ENCODE measurements around the gene DEDD. TPM values are rescaled to one million over a fixed set of nuclear protein-coding genes. Genes with fewer than 3 reads are reported as not detected.

Gene DEDD
- total RNA-seq, 1 donor from 2014 or later = 37.5 TPM

DNA sequence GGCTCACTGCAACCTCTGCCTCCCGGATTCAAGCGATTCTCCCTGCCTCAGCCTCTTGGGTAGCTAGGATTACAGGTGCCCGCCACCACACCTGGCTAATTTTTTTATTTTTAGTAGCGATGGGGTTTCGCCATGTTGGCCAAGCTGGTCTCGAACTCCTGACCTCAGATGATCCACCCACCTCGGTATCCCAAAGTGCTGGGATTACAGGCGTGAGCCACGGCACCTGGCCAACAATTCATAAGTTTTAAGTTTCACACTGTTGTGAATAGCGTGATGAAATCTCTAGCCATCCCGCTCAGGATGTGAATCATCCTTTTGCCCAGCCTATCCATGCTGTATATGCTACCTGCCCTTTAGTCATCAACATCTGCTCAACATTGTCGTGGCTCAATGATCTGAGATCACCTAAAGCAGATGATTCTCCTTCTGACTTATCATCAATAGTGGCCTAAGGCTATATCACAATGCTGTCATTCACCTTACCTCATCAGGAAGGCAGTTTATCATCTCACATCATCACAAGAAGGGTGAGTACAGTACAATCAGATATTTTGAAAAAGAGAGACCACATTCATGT is 17.2 kb downstream of the DEDD start:
- Histone ChIP-seq H3K36me3 (peaks cover 6% of the 10 kb centered on the region), H3K4me3 (no peak overlapping the region), H3K9me3 (no peaks in the 10 kb centered on the region), H3K27me3 (no peaks in the 10 kb centered on the region), H3K27ac (no peak overlapping the region), H3K4me1 (peaks cover 54% of the 10 kb centered on the region)
- intact Hi-C loops (cut with DNase I) = no loop called here
- TF ChIP-seq, protein P1, sequence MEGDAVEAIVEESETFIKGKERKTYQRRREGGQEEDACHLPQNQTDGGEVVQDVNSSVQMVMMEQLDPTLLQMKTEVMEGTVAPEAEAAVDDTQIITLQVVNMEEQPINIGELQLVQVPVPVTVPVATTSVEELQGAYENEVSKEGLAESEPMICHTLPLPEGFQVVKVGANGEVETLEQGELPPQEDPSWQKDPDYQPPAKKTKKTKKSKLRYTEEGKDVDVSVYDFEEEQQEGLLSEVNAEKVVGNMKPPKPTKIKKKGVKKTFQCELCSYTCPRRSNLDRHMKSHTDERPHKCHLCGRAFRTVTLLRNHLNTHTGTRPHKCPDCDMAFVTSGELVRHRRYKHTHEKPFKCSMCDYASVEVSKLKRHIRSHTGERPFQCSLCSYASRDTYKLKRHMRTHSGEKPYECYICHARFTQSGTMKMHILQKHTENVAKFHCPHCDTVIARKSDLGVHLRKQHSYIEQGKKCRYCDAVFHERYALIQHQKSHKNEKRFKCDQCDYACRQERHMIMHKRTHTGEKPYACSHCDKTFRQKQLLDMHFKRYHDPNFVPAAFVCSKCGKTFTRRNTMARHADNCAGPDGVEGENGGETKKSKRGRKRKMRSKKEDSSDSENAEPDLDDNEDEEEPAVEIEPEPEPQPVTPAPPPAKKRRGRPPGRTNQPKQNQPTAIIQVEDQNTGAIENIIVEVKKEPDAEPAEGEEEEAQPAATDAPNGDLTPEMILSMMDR (IDR thresholded peaks at IDR 0.05) = no peak
- DNase-seq = no peak
- no peak for ATAC-seq

DNA sequence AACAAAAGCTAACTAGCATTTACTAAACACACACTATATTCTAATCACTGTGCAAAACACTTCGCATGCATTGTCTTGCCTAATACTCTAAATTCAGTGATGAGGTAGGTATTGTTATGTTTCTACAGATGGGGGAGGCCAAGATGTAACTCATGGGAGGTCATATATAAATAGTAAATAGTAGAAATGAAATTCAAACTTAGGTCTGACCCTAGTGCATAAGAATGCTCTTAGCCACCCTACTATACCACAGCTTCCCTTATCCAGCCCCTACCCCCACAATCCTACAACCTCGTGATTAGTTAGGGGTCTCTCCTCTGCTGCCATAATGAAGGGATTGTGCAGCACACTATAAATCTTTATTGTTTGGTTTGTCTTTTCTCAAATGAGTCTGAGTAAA is 17.9 kb downstream of the DEDD start:
- no peak overlapping the region for H3K27ac ChIP-seq
- intact Hi-C loops (cut with DNase I) = no loop called here
- no peak for ATAC-seq

DNA sequence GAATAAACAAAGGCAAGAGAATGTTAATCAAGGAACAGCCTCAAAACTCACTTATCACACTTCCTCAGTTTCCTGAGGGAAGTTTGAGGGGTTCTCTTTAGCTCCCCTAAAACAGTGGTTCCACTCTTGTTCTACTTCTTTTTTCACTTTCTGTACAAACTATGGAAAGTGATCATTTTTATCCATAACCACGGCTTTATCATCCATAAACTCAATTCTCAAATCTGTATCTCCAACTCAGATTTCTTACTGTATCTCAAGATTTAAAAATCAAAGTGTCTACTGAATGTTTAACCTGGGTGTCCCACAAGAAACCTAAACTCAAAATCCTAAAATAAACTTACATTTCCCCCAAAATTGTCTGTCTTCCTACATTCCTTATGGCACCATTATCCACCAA is 18.6 kb downstream of the DEDD start:
- ATAC-seq (no peak), DNase-seq (no peak)
- TF ChIP-seq, protein P1 (IDR thresholded peaks at IDR 0.05) = no peak
- Histone ChIP-seq H3K36me3 (peaks cover 6% of the 10 kb centered on the region), H3K27ac (no peak overlapping the region), H3K9me3 (no peaks in the 10 kb centered on the region), H3K27me3 (no peaks in the 10 kb centered on the region), H3K4me1 (peaks cover 42% of the 10 kb centered on the region), H3K4me3 (no peak overlapping the region)
- intact Hi-C loops (cut with DNase I) = no loop called here

More for the DNA sequence above, 17.9 kb downstream of the DEDD start:
- TF ChIP-seq, protein P1 (IDR thresholded peaks at IDR 0.05) = no peak
- H3K27me3 ChIP-seq = no peaks in the 10 kb centered on the region
- H3K4me3 ChIP-seq = no peak overlapping the region
- no peak for DNase-seq
- H3K9me3 ChIP-seq = no peaks in the 10 kb centered on the region
- H3K36me3 ChIP-seq = peaks cover 6% of the 10 kb centered on the region
- peaks cover 48% of the 10 kb centered on the region for H3K4me1 ChIP-seq

DNA sequence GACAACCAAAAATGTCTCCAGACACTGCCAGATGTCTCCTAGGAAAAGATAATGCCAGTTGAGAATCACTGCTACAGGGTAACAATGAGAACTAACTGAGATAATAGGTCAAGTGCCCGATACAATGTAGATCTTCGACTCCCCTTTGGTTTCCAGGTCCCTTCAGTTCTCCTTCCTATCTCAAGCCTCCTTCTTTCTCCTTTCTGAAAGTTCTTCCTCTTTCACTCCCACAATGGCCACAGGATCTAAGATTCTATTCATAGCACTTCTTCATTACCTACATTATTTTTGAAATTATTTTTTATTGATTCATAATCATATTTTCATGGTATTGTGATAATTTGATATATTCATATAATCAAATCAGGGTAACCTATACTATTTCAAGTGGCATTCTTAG is 20.9 kb downstream of the DEDD start:
- intact Hi-C loops (cut with DNase I) = no loop called here
- DNase-seq = no peak
- no peaks in the 10 kb centered on the region for H3K27me3 ChIP-seq
- H3K4me1 ChIP-seq = peaks cover 28% of the 10 kb centered on the region
- TF ChIP-seq, protein P1 (IDR thresholded peaks at IDR 0.05) = no peak
- no peaks in the 10 kb centered on the region for H3K9me3 ChIP-seq
- no peak overlapping the region for H3K27ac ChIP-seq
- peaks cover 6% of the 10 kb centered on the region for H3K36me3 ChIP-seq
- ATAC-seq = peak; percentile 28
- H3K4me3 ChIP-seq = no peak overlapping the region

DNA sequence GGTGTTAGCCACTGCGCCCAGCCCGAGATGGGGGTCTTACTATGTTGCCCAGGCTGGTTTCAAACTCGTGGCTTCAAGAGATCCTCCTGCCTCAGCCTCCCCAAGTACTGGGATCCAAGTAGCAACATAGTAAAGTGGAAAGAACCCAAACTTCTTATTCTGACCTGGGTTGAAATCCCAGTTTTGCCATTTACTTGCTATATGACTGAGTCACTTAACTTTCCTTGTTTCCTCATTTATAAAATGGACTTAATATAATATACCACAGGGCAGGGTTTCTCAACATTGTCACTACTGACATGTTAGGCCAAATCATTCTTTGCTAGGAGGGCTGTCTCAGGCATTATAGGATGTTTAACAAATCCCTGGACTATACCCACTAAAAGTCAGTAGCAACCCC is 21.4 kb downstream of the DEDD start:
- no peak overlapping the region for H3K27ac ChIP-seq
- TF ChIP-seq, protein P1 (IDR thresholded peaks at IDR 0.05) = no peak
- peaks cover 6% of the 10 kb centered on the region for H3K36me3 ChIP-seq
- no peak overlapping the region for H3K4me3 ChIP-seq
- DNase-seq (no peak), ATAC-seq (no peak)
- peaks cover 24% of the 10 kb centered on the region for H3K4me1 ChIP-seq
- intact Hi-C loops (cut with DNase I) = no loop called here
- no peaks in the 10 kb centered on the region for H3K27me3 ChIP-seq
- no peaks in the 10 kb centered on the region for H3K9me3 ChIP-seq

DNA sequence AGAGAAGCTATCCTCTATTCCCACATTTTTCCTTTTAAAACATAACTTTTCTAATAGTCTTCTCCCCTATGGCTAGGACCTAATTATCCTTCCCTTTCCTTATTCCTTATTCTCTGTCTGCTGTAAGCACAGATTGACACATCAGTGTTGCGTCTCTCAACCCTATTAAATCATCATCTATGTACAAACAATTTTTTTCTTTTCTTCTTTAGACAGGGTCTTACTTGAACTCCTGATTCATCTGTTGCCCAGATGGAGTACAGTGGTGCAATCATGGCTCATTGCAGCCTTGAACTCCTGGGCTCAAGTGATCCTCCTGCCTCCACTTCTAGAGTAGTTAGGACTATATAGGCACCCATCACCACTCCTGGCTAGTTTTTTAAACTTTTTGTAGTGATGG is 26.0 kb downstream of the DEDD start:
- TF ChIP-seq, protein P1 (IDR thresholded peaks at IDR 0.05) = no peak
- no peak for ATAC-seq

More for the DNA sequence above, 26.0 kb downstream of the DEDD start:
- Histone ChIP-seq H3K9me3 (no peaks in the 10 kb centered on the region), H3K4me3 (no peak overlapping the region), H3K4me1 (no peaks in the 10 kb centered on the region), H3K27me3 (no peaks in the 10 kb centered on the region), H3K27ac (no peak overlapping the region), H3K36me3 (peaks cover 26% of the 10 kb centered on the region)
- no peak for DNase-seq
- intact Hi-C loops (cut with DNase I) = no loop called here

Data from upper lobe of right lung (tissue), 1 donor.